HG02623 (cell line): ENCODE data around the gene FFAR3.
"Not testable (repeated sequence)": the region's sequence is repeated elsewhere in the genome, so short reads cannot be mapped to it uniquely, and the experiment has no call there.

Source experiments
- ATAC-seq: cut with Tn5 transposase; IDR thresholded peaks from one replicate; pipeline ENCODE4 v1.9.1; 2021; ENCODE audit warnings: moderate library complexity; ENCODE audit not compliant: unreplicated experiment

FFAR3 gene

GRCh38 chr19:35399948-35400772 is 41.9 kb downstream of the FFAR3 start:
- ATAC-seq = no peak

- no peak for ATAC-seq
These were observed 42.5 kb downstream of the FFAR3 start for GRCh38 chr19:35400773-35401100.

- ATAC-seq = not testable (repeated sequence)
These were observed 43.2 kb downstream of the FFAR3 start for GRCh38 chr19:35401416-35401815.

GRCh38 chr19:35403116-35403760 is 45.0 kb downstream of the FFAR3 start:
- ATAC-seq = no peak

- no peak for ATAC-seq
These were observed 46.8 kb downstream of the FFAR3 start for GRCh38 chr19:35404879-35405622.

GRCh38 chr19:35407619-35408018 is 49.4 kb downstream of the FFAR3 start:
- ATAC-seq = no peak

GRCh38 chr19:35408284-35409171 is 50.3 kb downstream of the FFAR3 start:
- no peak for ATAC-seq

GRCh38 chr19:35409191-35409590 is 50.9 kb downstream of the FFAR3 start:
- no peak for ATAC-seq
